H54 (cell line): ENCODE results near the gene ZNF512B.

ENCODE experiments used
- DNase-seq: peaks from one replicate; pipeline ENCODE4 v3.0.0; 2011; ENCODE audit warnings: low spot score, mixed read lengths; ENCODE audit not compliant: insufficient read length
- FAIRE-seq: peaks from 3 replicates; lab custom pipeline; 2011; peaks lifted over from hg19 to GRCh38; lab: Jason Lieb, UNC
- POLR2A ChIP-seq: IDR thresholded peaks from 2 replicates; pipeline ENCODE4 v1.6.1; 2011; ENCODE audit warnings: low read depth, mild to moderate bottlenecking, low read length

ZNF512B gene

DNA sequence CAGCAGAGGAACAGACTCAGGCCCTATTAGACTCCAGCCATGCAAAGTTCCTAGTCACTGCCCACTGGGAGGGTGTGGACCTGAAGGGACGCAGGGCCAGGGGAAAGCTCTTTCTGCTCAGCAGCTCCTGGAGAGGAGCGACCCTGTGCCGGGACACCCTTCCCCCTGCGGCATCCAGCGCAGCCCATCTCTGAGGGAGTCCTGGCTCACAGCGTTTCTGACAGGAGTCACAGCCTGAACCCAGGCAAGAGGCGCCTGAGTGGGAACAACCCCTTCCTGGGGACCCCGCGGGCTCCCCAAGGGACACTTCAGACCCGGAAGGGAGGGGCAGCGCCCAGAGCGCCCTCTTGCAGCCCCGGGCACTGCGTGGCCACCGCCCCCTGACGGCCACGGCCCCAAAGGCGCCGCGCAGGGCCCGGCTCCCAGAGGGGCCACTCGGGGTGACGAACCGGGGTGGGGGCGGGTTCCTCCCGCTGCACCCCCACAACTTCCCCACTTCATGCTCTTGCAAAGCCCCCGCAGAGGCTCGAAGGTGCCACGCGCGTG, 14.4 kb downstream of the ZNF512B start:
- DNase-seq (peak; percentile 61), FAIRE-seq (no peak)
- TF ChIP-seq POLR2A, result peak; percentile 15; the same call in 1 of the 2 replicates

GRCh38 chr20:63953764-63954429, 15.8 kb downstream of the ZNF512B start:
- DNase-seq (no peak), FAIRE-seq (no peak)
- no peak for TF ChIP-seq POLR2A

- no peak for TF ChIP-seq POLR2A
- DNase-seq (no peak), FAIRE-seq (no peak)
Measured at GRCh38 chr20:63952769-63953168, 17.0 kb downstream of the ZNF512B start.

DNA sequence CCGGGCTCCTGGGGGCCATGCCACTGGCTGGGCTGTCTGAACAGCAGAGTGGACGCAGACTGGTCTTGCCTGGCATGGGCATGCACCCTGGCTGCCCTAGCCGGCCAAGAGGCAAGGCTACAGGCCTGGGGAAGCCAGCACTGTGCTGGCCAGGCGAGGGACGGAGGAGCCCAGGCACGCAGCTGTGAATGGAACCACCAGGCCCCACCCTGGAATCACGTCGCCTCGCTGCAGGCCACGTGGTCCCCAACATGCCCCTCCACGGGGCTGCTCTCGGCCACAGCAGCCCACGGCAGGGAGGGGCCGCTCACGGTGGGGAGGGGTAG, 17.6 kb downstream of the ZNF512B start:
- DNase-seq (no peak), FAIRE-seq (no peak)
- TF ChIP-seq POLR2A, result no peak

DNA sequence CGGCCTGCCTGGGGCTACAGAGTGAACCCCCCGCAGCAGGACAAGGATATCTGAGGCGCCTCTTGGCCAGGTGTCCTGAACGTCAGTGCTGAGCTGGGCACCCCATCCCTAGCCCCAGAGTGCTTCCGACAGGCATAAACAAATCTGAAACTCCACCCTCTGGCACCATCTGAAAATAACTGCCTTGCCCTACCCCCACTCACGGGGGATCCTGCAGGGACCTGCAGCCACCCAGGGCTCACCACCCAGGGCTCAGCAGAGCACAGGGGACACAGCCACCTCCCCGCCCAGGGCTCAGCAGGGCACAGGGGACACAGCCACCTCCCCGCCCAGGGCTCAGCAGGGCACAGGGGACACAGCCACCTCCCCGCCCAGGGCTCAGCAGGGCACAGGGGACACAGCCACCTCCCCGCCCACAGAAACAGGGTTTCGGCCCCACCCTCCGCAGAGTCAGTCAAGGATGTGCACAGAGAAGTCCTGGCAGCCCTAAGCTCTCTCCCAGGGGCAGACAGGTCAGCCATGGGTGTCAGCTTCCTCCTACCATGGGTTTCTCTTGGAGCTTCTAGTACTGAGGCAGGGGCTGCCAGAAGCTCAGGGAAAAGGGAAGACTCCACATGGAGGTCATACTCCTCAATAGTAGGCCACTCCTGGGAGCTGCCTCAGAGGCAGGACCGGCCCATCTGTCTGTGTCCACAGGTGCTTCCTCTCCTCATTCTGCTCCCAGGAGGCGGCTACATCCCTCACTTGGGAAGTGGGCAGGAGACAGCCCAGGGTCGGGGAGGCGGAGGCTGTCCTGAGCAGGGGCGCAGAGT, 18.1 kb downstream of the ZNF512B start:
- no peak for FAIRE-seq
- DNase-seq, result no peak
- no peak for TF ChIP-seq POLR2A

DNA sequence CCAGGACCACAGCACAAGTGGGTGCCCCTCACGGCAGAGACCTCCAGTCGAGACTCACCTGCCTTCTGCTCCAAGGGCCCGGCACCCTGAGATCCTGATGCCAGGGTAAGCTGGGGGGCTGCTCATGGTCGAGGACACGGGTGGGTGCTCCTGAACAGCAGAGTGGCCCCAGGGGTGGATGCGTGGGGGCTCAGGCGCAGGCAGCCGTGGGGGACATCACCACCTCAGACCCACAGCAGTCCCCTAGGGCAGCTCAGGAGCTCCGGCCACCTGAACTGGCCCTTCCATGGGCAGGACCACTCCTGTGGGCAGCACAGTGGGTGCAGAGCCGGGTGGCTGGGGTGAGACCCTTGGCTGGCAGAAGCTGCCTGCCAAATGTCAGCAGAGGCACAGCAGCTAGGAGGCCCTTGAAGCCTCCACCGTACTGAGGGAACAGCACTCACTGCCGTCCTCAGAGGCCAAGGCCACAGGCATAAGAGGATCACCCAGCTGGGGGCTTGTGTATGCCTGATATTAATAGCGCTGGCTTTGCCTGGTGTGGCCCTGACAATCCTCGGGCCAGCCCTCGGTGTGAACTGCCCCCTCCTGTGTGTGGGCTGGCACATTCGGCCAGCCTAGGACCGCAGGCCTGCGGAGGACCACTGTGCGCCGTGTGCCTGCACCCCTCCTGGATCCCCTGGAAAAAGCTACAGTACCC, 18.9 kb downstream of the ZNF512B start:
- FAIRE-seq (no peak), DNase-seq (no peak)
- TF ChIP-seq POLR2A, result no peak

- FAIRE-seq (no peak), DNase-seq (no peak)
- no peak for TF ChIP-seq POLR2A
Measured at GRCh38 chr20:63947638-63948456, 21.9 kb downstream of the ZNF512B start.

DNA sequence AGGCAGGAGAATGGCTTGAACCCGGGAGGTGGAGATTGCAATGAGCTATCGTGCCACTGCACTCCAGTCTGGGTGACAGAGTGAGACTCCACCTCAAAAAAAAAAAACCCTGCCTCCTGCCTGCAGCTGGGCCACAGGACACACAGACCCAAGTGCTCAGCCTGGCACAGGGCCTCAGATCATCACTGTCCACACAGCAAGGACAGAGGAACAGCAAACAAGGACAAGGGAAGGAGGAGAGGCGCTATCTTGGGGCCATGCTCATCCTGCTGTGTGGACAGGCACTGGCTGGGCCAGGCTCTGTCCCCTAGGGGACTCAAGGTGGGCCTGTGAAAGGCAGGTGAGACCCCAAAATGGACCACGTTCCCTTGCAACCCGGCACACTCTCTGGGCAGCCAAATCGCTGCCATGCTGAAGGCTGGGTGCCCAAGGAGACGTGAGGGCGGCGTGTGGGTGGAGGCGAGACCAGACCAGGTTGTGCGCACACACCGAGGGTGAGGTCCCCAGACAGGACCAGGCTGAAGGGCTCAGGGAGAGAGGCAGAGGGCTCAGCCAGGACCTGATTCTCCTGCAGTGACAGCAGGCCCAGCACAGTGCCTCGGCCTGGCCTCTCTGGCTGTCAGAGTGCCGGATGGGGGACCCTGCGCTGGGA, 22.6 kb downstream of the ZNF512B start:
- no peak for TF ChIP-seq POLR2A
- FAIRE-seq (no peak), DNase-seq (no peak)

DNA sequence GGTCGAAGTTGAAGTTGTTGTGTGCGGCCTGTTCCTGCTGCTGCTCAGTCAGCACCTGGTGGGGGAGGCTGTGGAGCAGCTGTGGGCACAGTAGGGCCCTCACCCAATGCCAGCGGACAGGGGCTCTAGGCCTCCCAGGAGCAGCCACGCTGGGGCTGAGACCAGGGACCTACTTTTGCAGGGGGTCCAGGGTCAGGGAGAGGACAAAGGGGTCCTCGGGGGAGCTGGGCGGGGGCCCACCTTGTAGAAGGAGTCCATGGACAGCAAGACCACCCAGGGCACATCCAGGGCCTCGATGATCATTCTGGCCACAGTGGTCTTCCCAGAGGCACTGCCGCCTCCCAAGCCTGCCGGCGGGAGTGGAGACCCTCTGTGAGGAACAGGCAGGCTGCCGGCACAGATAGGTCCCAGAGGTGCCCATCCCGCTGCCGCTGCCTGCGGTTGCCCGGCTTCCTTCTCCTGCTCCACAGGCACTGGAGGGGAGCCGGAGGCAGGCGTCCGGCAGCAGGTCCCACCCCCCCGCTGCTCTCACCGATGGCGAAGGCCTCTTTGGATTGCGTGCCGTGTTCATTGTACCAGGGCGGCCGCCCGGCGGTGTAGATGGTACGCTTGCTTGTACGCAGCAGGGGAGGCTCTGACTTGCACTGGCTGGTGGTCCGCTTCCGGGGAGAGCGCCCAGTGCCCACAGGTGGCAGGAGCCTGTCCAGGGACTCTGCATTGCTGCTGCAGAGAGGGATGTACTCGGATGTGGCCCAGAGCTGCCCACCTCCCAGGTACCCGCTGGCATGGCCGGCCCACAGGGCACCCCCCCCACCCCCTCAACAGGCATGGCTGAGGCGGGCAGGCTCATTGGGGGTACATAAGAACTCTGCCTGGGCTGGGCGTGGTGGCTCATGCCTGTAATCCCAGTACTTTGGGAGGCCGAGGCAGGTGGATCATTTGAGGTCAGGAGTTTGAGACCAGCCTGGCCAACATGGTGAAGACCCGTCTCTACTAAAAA, 23.5 kb downstream of the ZNF512B start:
- DNase-seq (no peak), FAIRE-seq (no peak)
- no peak for TF ChIP-seq POLR2A

GRCh38 chr20:63945031-63945658, 24.6 kb downstream of the ZNF512B start:
- FAIRE-seq, result no peak
- no peak for DNase-seq
- no peak for TF ChIP-seq POLR2A
